NCI-H146 (cell line): ENCODE measurements around the gene HOXA10.

Experiments
- DNase-seq: peaks from one replicate; lab custom pipeline; 2025; lab: John Stamatoyannopoulos, UW

The HOXA10 gene

DNA sequence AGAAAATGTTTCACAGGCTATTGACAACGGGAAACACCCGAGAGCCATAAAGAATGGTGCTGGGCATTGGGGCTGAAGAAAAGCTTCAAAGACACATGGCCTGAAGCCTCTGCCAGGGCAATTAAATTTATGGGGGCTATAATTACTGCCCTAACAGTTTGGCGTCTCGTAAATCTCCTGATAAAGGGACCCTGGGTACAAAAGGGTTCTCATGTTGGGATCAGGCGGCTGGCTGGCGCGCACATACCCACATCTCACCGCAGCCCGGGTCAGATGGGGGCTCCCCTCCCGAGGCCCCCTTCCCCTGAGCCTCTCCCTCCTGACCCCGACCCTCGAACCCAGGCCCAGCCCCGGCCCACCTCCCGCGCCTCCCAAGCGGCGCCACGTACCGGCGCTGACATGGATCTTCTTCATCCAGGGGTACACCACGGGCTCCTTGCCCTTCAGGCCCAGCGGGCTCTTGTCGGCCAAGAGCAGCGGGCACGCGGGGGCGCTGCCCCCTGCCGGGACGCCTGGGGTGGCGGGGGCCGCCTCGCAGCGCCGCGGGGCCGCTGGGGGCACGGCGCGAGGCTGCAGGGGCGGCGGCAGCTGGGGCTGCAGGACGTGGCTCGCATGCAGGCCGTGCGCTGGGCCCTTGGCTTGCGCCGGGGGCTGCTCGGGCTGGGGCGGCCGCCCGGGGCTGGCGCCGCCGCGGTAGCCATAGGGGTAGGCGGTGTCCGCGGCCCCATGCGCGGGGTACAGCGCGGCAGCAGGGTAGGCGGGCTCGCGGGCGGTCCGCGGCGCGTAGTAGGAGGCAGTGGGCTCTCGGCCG is 44.2 kb downstream of the HOXA10 start:
- DNase-seq, result no peak

DNA sequence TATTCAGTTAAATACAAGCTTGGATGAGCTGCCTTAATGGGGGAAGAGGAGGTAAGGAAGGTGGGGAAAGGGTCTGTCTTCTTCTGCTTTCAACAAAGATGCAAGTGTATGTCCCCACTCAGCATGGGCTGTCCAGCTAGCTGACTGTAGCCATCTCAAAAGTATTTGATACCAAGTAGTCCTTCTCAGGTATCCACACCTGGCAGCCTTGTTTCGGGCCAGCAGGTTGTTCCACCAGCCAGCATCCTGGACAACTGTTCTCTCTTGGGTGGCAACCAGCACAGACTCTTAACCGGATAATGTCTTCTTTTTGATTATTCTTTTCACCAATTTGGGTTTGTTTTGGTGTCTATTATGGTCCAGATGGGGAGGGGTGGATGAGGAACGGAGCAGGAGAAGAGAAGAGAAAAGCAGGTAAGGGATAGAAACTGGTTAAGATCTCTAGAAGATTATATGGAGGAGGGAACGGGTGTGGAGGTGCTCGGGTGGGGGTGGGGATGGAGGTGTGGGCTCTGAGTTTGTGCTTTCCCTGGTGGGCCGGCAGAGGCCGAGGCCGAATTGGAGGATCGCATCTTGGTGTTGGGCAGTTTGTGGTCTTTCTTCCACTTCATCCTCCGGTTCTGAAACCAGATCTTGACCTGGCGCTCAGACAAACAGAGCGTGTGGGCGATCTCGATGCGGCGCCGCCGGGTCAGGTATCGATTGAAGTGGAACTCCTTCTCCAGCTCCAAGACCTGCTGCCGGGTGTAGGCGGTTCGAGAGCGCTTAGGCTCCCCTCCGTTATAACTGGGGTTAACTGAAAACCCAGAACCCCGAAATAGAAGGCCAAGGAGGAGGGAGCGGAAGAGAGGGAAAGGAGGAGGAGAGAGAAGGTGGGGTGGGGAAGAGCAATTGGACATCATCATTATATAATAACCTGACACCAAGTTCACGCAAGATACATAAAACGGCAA is 45.1 kb downstream of the HOXA10 start:
- DNase-seq, result no peak

DNA sequence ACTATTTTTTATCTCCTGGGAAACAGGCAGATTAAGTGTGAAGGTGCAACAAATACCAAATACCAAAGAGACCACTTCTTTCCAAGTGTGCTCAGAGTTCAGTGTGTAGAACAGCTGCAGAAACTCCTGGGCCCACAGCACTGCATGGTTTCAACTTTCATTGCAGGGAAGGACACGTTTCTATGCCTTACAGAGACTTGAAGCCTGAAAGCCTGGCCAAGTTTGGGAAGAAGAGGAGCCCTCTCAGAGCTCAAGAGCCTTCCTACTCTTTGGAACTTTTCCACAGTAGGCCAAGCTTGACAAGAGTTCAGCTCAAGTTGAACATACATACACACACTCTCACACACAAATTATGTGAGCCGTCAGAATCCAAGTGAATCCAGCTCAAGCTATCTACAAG is 46.1 kb downstream of the HOXA10 start:
- no peak for DNase-seq

DNA sequence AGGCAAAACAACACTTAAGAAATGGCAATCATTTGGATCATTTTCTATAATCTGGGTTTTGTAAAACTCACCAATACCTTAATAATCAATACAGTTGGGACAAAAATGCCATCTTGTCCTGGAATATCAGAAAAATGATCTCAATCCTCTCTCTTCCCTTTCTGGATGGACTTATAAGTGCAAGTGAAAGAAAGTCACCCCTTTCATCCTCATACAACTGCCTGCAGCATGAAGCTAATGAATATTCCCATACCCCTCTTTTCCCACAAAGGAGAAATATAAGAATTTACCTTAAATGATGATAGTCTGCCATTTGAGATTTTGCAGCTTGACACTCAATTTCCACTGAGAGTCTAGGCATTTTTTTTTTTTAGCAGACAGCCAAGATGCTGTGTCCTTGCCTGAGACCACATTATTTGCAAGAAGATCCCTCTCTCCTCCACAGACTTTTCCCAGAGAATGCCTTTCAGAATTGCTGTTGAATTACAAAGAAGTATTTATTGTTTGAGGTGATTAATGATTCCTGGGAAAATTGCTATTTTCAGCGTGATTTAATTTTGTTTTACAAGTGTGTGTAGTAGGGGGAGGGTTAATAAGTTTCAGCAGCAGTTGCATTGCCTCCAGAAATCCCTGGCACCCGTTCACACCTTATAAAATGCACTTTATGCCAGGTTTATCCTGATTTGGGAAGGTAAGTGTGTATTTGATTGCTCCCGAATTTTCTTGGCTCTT is 47.4 kb downstream of the HOXA10 start:
- no peak for DNase-seq

DNA sequence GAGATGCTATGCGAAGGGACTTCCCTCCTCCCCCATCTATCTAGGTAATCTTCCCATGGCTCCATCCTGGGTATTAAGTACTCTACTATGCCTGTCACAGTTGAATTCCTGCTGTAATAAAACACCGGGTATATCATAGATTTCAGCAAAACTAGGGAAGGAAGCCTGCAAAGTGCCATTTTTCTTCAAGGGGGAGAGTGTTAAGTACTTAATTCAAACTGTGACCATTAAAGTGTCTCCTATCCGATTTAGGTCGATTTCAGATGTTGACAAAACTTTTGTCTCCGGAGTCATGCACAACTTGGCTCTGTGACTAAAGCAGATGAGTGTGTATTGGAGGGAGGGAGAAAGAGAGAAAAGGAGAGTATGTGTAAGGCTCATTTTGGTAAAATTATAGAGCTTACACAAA is 48.1 kb downstream of the HOXA10 start:
- no peak for DNase-seq

DNA sequence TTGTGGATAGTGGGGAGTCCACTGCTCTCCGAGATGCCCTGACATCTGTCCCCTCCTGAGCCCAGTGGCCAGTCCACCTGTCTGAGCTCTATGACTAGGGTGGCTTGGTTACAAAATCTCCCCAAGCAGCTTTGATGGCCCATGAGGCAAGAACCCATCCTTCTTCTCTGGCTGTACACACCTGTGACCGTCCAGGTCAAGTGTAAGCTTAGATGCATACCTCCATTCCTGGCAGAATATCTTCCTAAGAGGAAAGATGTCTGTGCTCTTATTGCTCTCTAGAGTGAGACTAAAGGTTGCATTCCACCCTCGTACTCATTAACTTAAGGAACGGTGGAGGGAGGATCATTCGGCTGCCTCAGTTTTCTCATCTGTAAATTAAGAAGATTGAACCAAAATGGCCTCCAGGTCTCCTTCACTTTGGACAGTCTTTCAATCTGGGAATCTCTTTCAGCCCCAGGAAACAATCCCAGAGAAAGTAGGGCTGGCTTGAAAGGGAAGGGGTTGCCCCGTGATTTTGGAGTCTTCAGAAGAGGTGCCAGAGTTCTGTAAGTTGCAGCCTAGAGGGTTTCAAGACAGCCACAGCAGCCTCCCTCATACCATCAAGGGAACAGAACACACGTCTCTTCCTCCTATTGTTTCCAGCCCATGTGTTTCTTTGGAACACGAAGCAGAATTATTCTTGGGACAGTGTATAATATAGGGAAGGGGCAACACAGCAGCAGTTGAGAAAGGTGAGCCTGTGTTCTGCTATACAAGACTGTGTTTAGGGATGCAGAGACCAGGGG is 49.0 kb downstream of the HOXA10 start:
- no peak for DNase-seq

DNA sequence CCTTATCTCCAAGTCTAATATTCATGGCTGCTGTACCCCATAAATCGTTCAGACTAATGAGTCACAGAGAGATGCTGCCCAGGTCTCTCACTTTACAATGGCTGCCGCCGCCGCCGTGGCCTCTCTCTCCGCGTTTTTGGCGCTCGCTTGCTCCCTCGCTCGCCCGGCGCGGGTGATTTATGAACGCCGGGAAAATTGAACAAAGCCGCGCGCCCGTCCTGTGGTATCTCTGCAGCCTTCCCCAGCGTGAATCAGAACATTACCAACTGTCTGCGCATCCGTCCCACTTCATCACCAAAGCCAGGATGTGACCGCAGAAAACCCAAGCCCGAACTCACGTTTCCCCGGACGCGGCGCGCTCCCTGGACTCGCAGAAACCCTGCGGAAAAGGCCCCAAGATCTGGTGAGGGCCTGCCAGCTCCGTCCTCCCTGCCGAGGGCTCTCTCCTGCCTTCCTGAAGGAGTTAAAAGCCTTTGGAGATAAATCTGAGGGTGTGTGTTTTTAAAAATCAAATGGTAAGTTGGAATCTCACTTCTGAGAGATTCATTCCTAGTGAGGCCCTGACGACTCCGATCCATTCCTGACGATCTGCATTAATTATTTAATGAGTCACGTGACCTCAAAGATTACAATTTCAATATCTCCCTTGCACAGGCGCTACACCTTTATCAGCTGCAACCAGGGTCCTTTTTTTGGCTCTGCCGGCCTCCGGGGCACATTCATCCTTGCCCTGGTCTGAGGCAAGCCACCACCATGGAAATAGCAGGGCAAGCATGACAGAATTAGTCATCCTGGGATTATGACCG is 49.8 kb downstream of the HOXA10 start:
- DNase-seq, result no peak

DNA sequence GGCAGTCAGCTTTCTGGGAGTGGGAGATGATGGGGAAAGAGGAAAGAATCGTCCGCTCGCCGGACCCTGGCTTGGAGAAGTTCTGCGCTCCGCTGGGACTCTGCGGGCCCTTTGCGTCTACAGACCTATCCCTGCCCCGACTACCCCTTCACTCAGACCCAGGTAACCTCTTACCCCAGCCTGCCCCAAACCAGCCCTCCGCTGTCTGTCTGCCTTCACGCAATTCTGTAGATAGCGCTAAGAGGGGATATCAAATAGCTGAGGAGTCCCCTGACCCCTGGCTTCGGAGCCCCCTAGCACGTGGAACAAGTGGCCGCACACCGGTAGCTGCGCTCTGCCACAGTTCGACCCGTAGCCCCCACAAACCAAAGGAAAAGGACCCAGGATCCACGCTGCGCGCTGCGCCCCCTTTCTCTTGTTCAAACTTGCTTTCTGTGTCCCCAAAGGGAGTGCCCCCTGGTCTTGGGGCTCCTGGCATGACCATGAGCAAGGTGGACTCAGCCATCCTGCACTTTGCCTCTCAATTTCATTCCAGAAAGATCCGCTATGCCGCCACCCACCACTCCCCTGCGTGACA is 50.6 kb downstream of the HOXA10 start:
- no peak for DNase-seq

DNA sequence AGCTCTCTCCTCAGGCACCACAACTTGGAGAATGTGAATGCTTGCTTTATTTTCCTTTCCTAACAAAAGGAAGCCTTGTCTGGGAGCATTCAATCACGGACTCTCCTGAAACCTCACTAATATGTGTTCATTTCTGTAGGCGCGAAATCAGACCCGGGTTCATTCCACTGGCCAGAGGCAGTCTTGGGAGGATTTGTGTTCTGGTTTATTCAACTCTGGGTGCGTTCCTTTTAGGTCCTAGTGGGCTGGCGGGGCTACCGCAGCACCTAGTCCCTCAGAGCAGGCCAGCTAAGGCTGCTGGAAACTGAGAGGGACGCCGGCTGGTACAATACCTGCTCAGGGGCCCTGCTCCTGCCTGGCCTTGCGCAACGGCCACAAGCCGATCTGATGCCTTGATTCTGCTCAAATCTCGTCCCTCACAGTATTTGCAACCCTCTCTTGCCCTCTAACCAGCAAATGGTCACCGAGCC is 51.1 kb downstream of the HOXA10 start:
- DNase-seq, result no peak

DNA sequence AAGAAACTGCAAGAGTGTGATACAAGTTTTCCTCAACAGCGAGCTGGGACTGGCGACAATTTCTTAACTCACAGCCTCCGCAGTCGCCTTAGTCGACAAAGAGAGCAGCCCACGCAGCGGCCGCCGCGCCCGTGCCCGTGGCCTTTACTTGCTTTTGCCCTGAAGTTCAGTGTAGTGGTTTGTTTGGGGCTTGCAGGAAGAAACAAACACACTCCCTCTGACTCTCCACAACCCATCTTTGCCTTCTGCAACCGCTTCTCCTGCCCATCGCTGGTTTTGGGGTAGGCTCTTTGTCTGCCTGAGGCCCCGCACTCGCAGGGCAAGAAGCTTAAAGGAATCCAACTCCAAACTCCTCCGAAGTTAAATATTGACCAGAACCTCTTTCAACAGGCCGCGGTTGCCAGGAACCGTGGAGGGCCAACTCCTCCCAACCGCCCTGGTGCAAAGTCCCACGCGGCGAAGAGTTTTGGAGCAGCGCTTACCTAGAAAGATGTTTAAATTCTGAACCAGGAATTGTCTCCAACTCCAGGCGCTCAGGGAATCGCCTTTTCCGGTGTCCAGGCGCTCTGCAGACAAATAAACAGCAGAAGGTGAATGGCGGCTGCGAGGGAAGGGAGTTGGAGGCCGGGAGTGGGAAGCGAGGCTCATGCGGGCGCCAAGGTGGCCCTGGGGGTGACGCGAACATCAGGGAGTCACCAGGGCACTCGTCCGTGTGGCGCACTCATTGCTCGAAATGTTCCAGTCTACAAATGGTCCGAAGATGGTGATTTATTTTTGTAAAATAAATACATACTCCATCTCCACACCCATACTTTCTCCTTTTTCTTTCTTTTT is 51.8 kb downstream of the HOXA10 start:
- DNase-seq, result no peak

DNA sequence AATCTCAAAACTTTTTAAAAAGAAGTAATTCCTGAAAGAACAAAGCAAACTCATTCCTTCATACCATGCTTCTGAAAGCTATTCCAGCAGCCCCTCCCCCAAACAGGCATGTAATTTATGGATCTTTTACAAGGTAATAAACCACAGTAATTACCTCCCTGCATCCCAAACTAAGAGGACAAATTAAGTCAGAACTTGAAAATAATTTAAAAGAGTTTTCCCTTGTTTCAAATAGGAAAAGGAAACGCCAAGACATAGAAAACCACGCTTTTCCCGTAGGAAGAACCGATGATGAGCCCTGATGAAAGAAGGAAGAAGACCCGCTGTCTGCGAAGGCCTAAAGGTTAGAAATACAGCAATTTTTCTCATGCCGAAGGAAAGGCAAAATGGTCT is 52.4 kb downstream of the HOXA10 start:
- no peak for DNase-seq
